CD14-positive monocyte (primary cell): ENCODE measurements around the gene ERO1A. TPM values are rescaled to one million over a fixed set of nuclear protein-coding genes. Genes with fewer than 3 reads are reported as not detected.

Experiments
- DNase-seq, 3 donors: peaks; one replicate each; pipeline ENCODE4 v3.0.0-alpha.2; 2011 to 2022
- H2AFZ ChIP-seq: 2 replicates; pipeline ENCODE4 v1.6.0; 2012; ENCODE audit warnings: mild to moderate bottlenecking, low read depth, low read length, inconsistent platforms; ENCODE audit not compliant: insufficient read depth, poor library complexity, severe bottlenecking
- H3K27ac ChIP-seq, 2 donors: 1 replicate in 1 of 2; 2 replicates in 1 of 2; pipeline ENCODE4 v1.5.1; 2012 to 2013; ENCODE audit warnings: low read length in 2 of 2, control low read depth in 1 of 2, inconsistent platforms in 1 of 2, low read depth in 1 of 2, mild to moderate bottlenecking in 1 of 2
- H3K27me3 ChIP-seq, 2 donors: one replicate each; pipeline versions ENCODE4 v1.6.0 to v1.6.1; 2011 to 2013; ENCODE audit warnings: low read length in 2 of 2; ENCODE audit not compliant: control insufficient read depth in 2 of 2, insufficient read depth in 2 of 2
- H3K36me3 ChIP-seq, 2 donors: replicated peaks in 1 of 2; 1 replicate in 1 of 2; 2 replicates in 1 of 2; pipeline versions ENCODE4 v1.5.1 to v1.6.1; 2012 to 2013; ENCODE audit warnings: low read length in 2 of 2, control low read depth in 1 of 2, inconsistent platforms in 1 of 2, mild to moderate bottlenecking in 1 of 2; ENCODE audit not compliant: insufficient read depth in 2 of 2, control insufficient read depth in 1 of 2
- H3K4me1 ChIP-seq, 2 donors: 1 replicate in 1 of 2; 2 replicates in 1 of 2; pipeline versions ENCODE4 v1.5.1 to v1.6.1; 2012 to 2013; ENCODE audit warnings: low read length in 2 of 2, control low read depth in 1 of 2, inconsistent platforms in 1 of 2, mild to moderate bottlenecking in 1 of 2, moderate library complexity in 1 of 2; ENCODE audit not compliant: insufficient read depth in 2 of 2, control insufficient read depth in 1 of 2
- H3K4me2 ChIP-seq: replicated peaks from 2 replicates; pipeline ENCODE3; 2012; ENCODE audit warnings: low read length, moderate library complexity, mild to moderate bottlenecking; ENCODE audit not compliant: poor library complexity, severe bottlenecking; ENCODE audit errors: extremely low read depth
- H3K4me3 ChIP-seq, 3 experiments: fragments of 200-600 bp in 1 of 3; sonication (generic) in 1 of 3; replicated peaks in 1 of 3; 1 replicate in 2 of 3; 2 replicates in 1 of 3; pipeline ENCODE4 v1.5.1; 2011 to 2013; ENCODE audit warnings: low read length in 3 of 3, mild to moderate bottlenecking in 3 of 3, control low read depth in 2 of 3, low read depth in 2 of 3, inconsistent platforms in 1 of 3, moderate library complexity in 1 of 3
- H3K79me2 ChIP-seq: 2 replicates; pipeline ENCODE4 v1.6.0; 2012; ENCODE audit warnings: mild to moderate bottlenecking, control low read depth, inconsistent platforms, low read length, moderate library complexity; ENCODE audit not compliant: insufficient read depth
- H3K9ac ChIP-seq: 2 replicates; pipeline ENCODE4 v1.6.0; 2017; ENCODE audit warnings: low read length, mild to moderate bottlenecking; ENCODE audit not compliant: insufficient read depth, poor library complexity, severe bottlenecking
- H3K9me3 ChIP-seq, 2 donors: replicated peaks in 1 of 2; 1 replicate in 1 of 2; 2 replicates in 1 of 2; pipeline versions ENCODE4 v1.5.1 to v1.6.1; 2012 to 2013; ENCODE audit warnings: low read length in 2 of 2, control low read depth in 1 of 2; ENCODE audit not compliant: control insufficient read depth in 1 of 2, insufficient read depth in 1 of 2
- H4K20me1 ChIP-seq: 2 replicates; pipeline ENCODE4 v1.6.0; 2012; ENCODE audit warnings: mild to moderate bottlenecking, low read length, control low read depth, moderate library complexity; ENCODE audit not compliant: insufficient read depth
- H3K27ac Mint-ChIP-seq, 7 donors: one replicate each; pipeline ENCODE4 v1.8.0; 2020; ENCODE audit warnings: mild to moderate bottlenecking in 7 of 7, mixed read lengths in 7 of 7, moderate library complexity in 6 of 7, inconsistent platforms in 2 of 7
- H3K27me3 Mint-ChIP-seq, 3 donors: one replicate each; pipeline ENCODE4 v1.8.0; 2021 to 2022; ENCODE audit warnings: low read depth in 3 of 3, mild to moderate bottlenecking in 3 of 3, mixed read lengths in 3 of 3, moderate library complexity in 3 of 3, inconsistent platforms in 1 of 3
- H3K36me3 Mint-ChIP-seq, 2 donors: one replicate each; pipeline ENCODE4 v1.8.0; 2020; ENCODE audit warnings: mixed read lengths in 2 of 2, inconsistent platforms in 1 of 2, mild to moderate bottlenecking in 1 of 2
- H3K4me1 Mint-ChIP-seq: one replicate; pipeline ENCODE4 v1.8.0; 2020; ENCODE audit warnings: mild to moderate bottlenecking, mixed read lengths
- H3K4me3 Mint-ChIP-seq, 2 donors: one replicate each; pipeline ENCODE4 v1.8.0; 2020; ENCODE audit warnings: mild to moderate bottlenecking in 2 of 2, mixed read lengths in 2 of 2, moderate library complexity in 1 of 2
- H3K9me3 Mint-ChIP-seq, 7 donors: one replicate each; pipeline ENCODE4 v1.8.0; 2020 to 2022; ENCODE audit warnings: mixed read lengths in 7 of 7, mild to moderate bottlenecking in 6 of 7, moderate library complexity in 6 of 7, inconsistent platforms in 2 of 7
- CTCF ChIP-seq: fragments of 200-600 bp; IDR thresholded peaks from one replicate; pipeline ENCODE4 v1.8.0; 2022; ENCODE audit warnings: antibody characterized with exemption, mild to moderate bottlenecking
- WGBS: methylation state at CpG from one replicate; pipeline ENCODE4 v1.1.5; 2013; ENCODE audit warnings: missing lambda C conversion rate; ENCODE audit not compliant: insufficient coverage; 5-methylcytosine and 5-hydroxymethylcytosine counted together
- intact Hi-C, 2 donors: fragments of 100-400 bp; cut with micrococcal nuclease; formaldehyde crosslinking; loops; one replicate each; pipeline versions ENCODE4 v1.15.0 to v1.15.1; 2023
- polyA plus RNA-seq, 3 donors: library from polyadenylated mRNA; depleted of rRNA in 1 of 3; unstranded in 2 of 3; stranded (reverse) in 1 of 3; fragments of 300-500 nt in 2 of 3; fragments of >200 nt in 1 of 3; fragmentation: Illumina TruSeq in 2 of 3; gene quantifications; 1 replicate in 2 of 3; 2 replicates in 1 of 3; pipeline ENCODE4 v1.2.3, GENCODE V29; 2012 to 2021

The ERO1A gene
- polyA plus RNA-seq, 3 donors, result 22.1 to 39.5 (median 29.2) TPM

GRCh38 chr14:52703664-52704063 lies 8.3 kb upstream of the ERO1A start:
- H3K27ac ChIP-seq, result peak overlapping the region in 1 of 2 donors; percentile 76
- intact Hi-C loops, result loop anchor here in 1 of 2 donors (10.0 kb wide), 1 partner anchor 149 kb away; the partner anchor contains the start of genes GPR137C and TXNDC16
- Mint-ChIP-seq H3K4me3 (no peak overlapping the region), H3K4me1 (peaks cover 50% of the 10 kb centered on the region), H3K36me3 (peaks cover 3 to 6% of the 10 kb centered on the region in 2 donors), H3K9me3 (peaks cover 0 to 3% (median 0%) of the 10 kb centered on the region in 7 donors), H3K27me3 (peaks cover 0 to 2% (median 1%) of the 10 kb centered on the region in 3 donors), H3K27ac (peak overlapping the region; percentile 88 to 96 (median 90))
- peak overlapping the region; percentile 54 for H2AFZ ChIP-seq
- DNase-seq, result no peak
- WGBS, result no CpG with 5 or more reads among the region's 2 CpGs
- no peak for TF ChIP-seq CTCF
- peaks cover 1 to 2% of the 10 kb centered on the region in 2 donors for H3K36me3 ChIP-seq
- H3K79me2 ChIP-seq, result peaks cover 17% of the 10 kb centered on the region
- H3K4me2 ChIP-seq, result peak overlapping the region; percentile 38
- H3K4me1 ChIP-seq, result peaks cover 30 to 64% of the 10 kb centered on the region in 2 donors
- peak overlapping the region in 1 of 3 experiments; percentile 31 for H3K4me3 ChIP-seq
- H3K9ac ChIP-seq, result no peak overlapping the region
- no peaks in the 10 kb centered on the region for H3K27me3 ChIP-seq
- no peaks in the 10 kb centered on the region for H3K9me3 ChIP-seq
- no peaks in the 10 kb centered on the region for H4K20me1 ChIP-seq

- 0% methylated on average over 1 of the region's 3 CpGs for WGBS
- Mint-ChIP-seq H3K4me1 (peaks cover 48% of the 10 kb centered on the region), H3K27me3 (peaks cover 0 to 3% (median 1%) of the 10 kb centered on the region in 3 donors), H3K4me3 (peak overlapping the region; percentile 46 to 50), H3K9me3 (peaks cover 0 to 3% (median 0%) of the 10 kb centered on the region in 7 donors), H3K36me3 (peaks cover 0 to 2% of the 10 kb centered on the region in 2 donors), H3K27ac (peak overlapping the region; percentile 88 to 96 (median 90))
- H3K27me3 ChIP-seq, result no peaks in the 10 kb centered on the region
- no peaks in the 10 kb centered on the region for H3K36me3 ChIP-seq
- H3K27ac ChIP-seq, result peak overlapping the region in 1 of 2 donors; percentile 76
- no peaks in the 10 kb centered on the region for H4K20me1 ChIP-seq
- peak; percentile 68 to 90 (median 88) for DNase-seq
- H3K9ac ChIP-seq, result no peak overlapping the region
- peaks cover 29 to 59% of the 10 kb centered on the region in 2 donors for H3K4me1 ChIP-seq
- peak overlapping the region; percentile 54 for H2AFZ ChIP-seq
- peak overlapping the region; percentile 38 for H3K4me2 ChIP-seq
- no peaks in the 10 kb centered on the region for H3K9me3 ChIP-seq
- intact Hi-C loops, result loop anchor here in 1 of 2 donors (10.0 kb wide), 1 partner anchor 148 kb away; the partner anchor contains the start of genes GPR137C and TXNDC16
- H3K4me3 ChIP-seq, result peak overlapping the region in 1 of 3 experiments; percentile 31
- H3K79me2 ChIP-seq, result peaks cover 13% of the 10 kb centered on the region
- TF ChIP-seq CTCF, result no peak
These were observed 7.9 kb upstream of the ERO1A start for GRCh38 chr14:52703225-52703624.
